Adipose tissue (tissue), 3 donors: Measurements from ENCODE around the gene MTCL1. TPM values are rescaled to one million over a fixed set of nuclear protein-coding genes. Genes with fewer than 3 reads are reported as not detected.
"Not testable (repeated sequence)": the region's sequence is repeated elsewhere in the genome, so short reads cannot be mapped to it uniquely, and the experiment has no call there.

Experiments used
- H3K27ac ChIP-seq: one replicate; pipeline ENCODE4 v1.5.1; 2013; ENCODE audit warnings: low read depth, low read length
- WGBS, 3 donors: extraction: QIAGEN DNeasy Blood & Tissue Kit; methylation state at CpG; one replicate each; pipeline ENCODE4 v1.1.7; 2013; 5-methylcytosine and 5-hydroxymethylcytosine counted together
- polyA plus RNA-seq, 3 donors: library from polyadenylated mRNA; stranded (reverse); fragments of 200-250 nt; gene quantifications; one replicate each; pipeline ENCODE4 v1.2.3, GENCODE V29; 2013
- donor health status: healthy with polysubstance abuse.
- donor health status: Bipolar disorder and iron deficiency.
- donor health status: healthy.

The MTCL1 gene
- polyA plus RNA-seq, 3 donors: 0.83 to 2.5 (median 1.7) TPM

- 46 to 92% (median 88%) methylated on average over 20 of the region's 20 CpGs for WGBS, 3 donors
- H3K27ac ChIP-seq: no peak overlapping the region
Observed at GRCh38 chr18:8754995-8755960, 49.9 kb downstream of the MTCL1 start.

- WGBS, 3 donors: 82 to 90% (median 88%) methylated on average over 2 of the region's 2 CpGs
- H3K27ac ChIP-seq: no peak overlapping the region
Observed at GRCh38 chr18:8756571-8756970, 51.2 kb downstream of the MTCL1 start.

DNA sequence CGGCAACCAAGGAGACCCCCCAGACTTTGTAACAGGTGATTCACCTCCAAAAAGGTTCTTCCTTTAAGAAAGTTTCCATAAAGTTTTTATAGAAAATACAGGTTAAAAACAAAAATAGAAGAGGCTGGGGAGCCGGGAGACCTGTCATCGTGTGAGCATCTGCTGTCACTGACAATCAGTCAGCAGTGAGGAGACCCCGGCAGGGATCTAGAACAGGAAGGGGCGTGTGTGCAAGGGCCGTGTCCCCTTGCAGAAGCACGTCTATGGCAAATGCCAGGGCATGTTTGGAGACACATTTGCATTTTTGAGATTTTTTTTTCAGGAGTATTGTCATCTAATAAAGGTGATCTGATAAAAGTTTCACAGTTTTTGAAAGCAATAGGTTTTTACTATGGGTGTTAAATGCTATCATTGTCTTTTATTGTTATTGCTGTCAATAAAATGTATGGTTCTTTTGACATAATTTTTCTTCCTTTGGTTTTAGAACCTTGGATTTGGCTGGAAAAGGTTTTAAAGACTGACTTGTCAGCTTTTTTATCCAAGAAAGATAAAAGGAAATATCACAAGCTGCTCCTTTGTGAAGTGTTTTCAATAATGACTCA, 52.1 kb downstream of the MTCL1 start:
- H3K27ac ChIP-seq: no peak overlapping the region
- 71 to 79% (median 78%) methylated on average over 7 of the region's 7 CpGs for WGBS, 3 donors

DNA sequence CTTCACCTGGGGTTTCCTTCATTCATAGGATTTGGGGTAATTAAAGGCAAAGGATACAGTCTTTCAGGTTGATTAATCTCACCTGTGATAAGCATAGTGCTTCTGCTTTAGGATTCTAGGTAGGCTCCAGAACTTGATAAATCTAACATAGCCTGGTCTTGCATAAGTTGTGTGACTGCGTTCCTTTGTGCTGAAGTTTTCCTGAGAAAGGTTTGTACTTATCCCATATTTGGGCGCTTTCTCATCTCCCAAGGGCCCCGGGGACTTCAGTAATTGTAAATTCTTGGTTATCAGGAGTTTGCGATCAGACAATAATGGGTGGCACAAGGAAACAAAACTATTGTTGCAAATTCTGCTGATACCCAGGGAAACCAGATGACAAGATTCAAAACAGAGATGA, 53.1 kb downstream of the MTCL1 start:
- WGBS, 3 donors: 93 to 96% (median 93%) methylated on average over 4 of the region's 4 CpGs
- no peak overlapping the region for H3K27ac ChIP-seq

DNA sequence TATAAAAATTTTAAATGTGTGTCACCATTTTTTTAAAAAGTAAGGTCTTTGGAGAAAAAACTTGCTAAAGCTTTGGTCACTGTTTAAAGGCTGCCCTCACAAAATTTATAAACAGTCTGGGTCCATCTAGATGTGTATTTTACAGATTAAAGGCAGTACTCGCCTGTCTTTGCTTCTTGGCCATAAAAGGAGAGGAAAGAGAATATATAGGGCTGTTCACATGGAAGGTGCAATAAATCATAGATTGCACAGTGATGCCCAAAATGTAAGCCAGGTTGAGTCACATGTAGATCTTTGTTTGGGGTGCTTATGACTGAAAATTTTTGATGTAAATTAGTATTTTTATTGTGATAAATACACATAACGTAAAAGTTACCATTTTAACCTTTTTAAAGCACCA, 55.6 kb downstream of the MTCL1 start:
- H3K27ac ChIP-seq: no peak overlapping the region
- WGBS, 3 donors: 93 to 96% (median 96%) methylated on average over 2 of the region's 2 CpGs

DNA sequence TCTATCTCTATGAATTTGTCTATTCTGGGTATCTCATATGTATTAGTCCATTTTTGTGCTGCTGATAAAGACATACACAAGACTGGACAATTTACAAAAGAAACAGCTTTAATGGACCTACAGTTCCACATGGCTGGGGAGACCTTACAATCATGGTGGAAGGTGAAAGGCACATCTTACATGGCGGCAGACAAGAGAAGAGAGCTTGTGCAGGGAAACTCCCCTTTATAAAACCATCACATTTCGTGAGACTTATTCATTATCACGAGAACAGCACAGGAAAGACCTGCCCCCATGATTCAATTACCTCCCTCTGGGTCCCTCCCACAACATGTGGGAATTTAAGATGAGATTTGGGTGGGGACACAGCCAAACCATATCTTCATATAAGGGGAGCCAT, 56.2 kb downstream of the MTCL1 start:
- WGBS, 3 donors: 89 to 97% (median 96%) methylated on average over 3 of the region's 3 CpGs

GRCh38 chr18:8762968-8763367, 57.6 kb downstream of the MTCL1 start:
- no peak overlapping the region for H3K27ac ChIP-seq
- WGBS, 3 donors: 88 to 93% (median 88%) methylated on average over 5 of the region's 5 CpGs

More for the DNA sequence above, 56.2 kb downstream of the MTCL1 start:
- H3K27ac ChIP-seq: not testable (repeated sequence)

- H3K27ac ChIP-seq: no peak overlapping the region
- WGBS, 3 donors: 76 to 82% (median 78%) methylated on average over 2 of the region's 2 CpGs
Observed at GRCh38 chr18:8763611-8764010, 58.3 kb downstream of the MTCL1 start.

- 67 to 77% (median 73%) methylated on average over 11 of the region's 11 CpGs for WGBS, 3 donors
- H3K27ac ChIP-seq: no peak overlapping the region
Observed at GRCh38 chr18:8765783-8766463, 60.6 kb downstream of the MTCL1 start.

- H3K27ac ChIP-seq: no peak overlapping the region
- WGBS, 3 donors: 94 to 96% (median 96%) methylated on average over 2 of the region's 2 CpGs
Observed at GRCh38 chr18:8766559-8767293, 61.4 kb downstream of the MTCL1 start.

DNA sequence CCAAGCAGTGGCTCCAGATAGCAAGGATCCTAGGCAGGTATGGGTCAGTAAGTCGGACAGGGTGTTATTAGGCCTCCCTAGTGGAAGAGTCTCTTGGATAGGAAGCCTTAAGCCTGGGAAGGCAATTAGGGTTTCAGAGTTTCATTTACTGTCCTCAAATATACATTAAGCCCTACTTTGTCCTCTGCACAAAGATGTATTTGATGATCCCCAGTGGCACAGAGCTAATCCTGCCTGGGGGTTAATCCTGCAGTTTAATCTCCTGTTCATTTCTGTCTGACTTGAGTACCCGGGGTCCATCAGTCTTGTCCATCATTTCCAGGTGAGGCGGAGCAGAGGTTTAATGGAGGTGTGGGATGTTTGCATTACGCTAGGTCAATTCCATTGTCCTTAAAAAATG, 62.0 kb downstream of the MTCL1 start:
- 92 to 94% (median 93%) methylated on average over 4 of the region's 4 CpGs for WGBS, 3 donors
- H3K27ac ChIP-seq: no peak overlapping the region

GRCh38 chr18:8769509-8770095, 64.2 kb downstream of the MTCL1 start:
- 86 to 90% (median 87%) methylated on average over 3 of the region's 3 CpGs for WGBS, 3 donors
- no peak overlapping the region for H3K27ac ChIP-seq

- no peak overlapping the region for H3K27ac ChIP-seq
- 76 to 94% (median 88%) methylated on average over 1 of the region's 1 CpG for WGBS, 3 donors
Observed at GRCh38 chr18:8770657-8771056, 65.3 kb downstream of the MTCL1 start.

DNA sequence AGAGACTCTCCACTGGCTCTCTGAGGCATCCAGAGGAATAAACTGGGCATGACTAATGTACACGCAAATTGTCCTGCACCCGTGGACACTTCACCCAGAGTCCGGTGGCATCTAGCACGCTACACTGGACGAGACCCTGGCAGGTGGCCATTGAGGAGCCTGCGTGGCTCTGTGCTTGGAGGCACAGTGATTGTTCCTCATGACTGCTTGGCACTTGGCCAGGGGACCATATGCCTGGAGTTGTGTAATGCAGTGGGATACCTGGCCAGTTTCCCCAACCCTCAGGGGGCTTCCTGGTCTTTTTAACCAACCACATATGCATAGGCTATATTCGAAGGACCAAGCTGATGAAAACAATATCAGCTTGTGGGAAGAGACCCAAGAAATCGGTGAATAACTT, 66.6 kb downstream of the MTCL1 start:
- 58 to 69% (median 61%) methylated on average over 8 of the region's 8 CpGs for WGBS, 3 donors
- no peak overlapping the region for H3K27ac ChIP-seq

GRCh38 chr18:8773980-8774379, 68.6 kb downstream of the MTCL1 start:
- WGBS, 3 donors: 78 to 81% (median 80%) methylated on average over 5 of the region's 5 CpGs
- no peak overlapping the region for H3K27ac ChIP-seq

DNA sequence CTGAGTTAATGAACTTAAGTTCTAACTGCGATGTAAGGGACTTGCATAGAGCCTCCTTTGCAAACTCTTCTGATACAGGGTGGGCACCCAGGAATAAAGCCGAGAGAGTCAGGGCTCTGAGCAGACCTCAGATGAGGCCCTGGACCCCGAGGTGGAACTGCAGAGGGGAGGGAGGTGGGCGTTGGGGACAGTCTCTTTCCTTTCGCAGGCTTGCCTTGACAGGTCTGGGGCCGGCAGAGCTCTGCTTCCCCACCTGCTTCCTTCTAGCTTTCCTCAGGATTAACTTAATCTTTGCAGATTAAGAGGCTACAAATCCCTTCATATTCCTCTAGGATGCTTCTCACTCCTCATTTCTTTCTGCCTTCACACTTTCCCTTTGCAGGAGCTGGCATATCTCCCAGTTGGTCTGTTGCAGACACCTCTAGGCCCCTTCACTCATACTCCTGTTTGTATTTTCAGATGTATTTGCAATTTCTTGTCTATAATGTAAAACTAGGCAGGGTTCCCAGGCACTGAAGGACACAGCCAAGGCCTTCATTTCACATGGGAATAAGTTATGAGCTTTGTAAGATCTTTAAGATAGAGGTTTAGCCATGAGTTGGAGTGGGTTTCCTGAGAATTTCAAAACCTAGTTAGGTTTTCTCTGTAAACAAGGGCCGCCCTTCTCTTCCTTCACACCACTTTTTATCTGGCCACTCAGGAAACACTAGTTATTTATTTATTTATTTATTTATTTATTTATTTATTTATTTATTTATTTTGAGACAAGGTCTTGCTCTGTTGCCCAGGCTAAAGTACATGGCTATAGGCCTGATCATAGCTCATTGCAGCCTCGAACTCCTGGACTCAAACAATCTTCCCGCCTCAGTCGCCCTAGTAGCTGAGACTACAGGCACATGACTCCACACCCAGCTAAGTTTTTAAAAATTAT, 70.9 kb downstream of the MTCL1 start:
- H3K27ac ChIP-seq: no peak overlapping the region
- WGBS, 3 donors: 87 to 92% (median 91%) methylated on average over 10 of the region's 10 CpGs

- WGBS, 3 donors: 54 to 68% (median 68%) methylated on average over 3 of the region's 3 CpGs
- H3K27ac ChIP-seq: no peak overlapping the region
Observed at GRCh38 chr18:8777846-8778245, 72.5 kb downstream of the MTCL1 start.
